Measurements from ENCODE around the gene SFRP2.

- TF ChIP-seq CTCF (IDR thresholded peaks at IDR 0.05) = no peak
- no peak for TF ChIP-seq POLR2A (IDR thresholded peaks at IDR 0.05)
Observed at GRCh38 chr4:153764601-153765368, 24.1 kb downstream of the SFRP2 start.

Measured in heart left ventricle (tissue), 13 donors.